Measurements from ENCODE around the gene OR10D3.

Gene OR10D3

GRCh38 chr11:124195189-124195734 is 12.1 kb downstream of the OR10D3 start:
- DNase-seq (ENCODE audit: insufficient read length, low spot score) (no peak), FAIRE-seq (no peak)
- TF ChIP-seq, protein P1, sequence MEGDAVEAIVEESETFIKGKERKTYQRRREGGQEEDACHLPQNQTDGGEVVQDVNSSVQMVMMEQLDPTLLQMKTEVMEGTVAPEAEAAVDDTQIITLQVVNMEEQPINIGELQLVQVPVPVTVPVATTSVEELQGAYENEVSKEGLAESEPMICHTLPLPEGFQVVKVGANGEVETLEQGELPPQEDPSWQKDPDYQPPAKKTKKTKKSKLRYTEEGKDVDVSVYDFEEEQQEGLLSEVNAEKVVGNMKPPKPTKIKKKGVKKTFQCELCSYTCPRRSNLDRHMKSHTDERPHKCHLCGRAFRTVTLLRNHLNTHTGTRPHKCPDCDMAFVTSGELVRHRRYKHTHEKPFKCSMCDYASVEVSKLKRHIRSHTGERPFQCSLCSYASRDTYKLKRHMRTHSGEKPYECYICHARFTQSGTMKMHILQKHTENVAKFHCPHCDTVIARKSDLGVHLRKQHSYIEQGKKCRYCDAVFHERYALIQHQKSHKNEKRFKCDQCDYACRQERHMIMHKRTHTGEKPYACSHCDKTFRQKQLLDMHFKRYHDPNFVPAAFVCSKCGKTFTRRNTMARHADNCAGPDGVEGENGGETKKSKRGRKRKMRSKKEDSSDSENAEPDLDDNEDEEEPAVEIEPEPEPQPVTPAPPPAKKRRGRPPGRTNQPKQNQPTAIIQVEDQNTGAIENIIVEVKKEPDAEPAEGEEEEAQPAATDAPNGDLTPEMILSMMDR (IDR thresholded peaks at IDR 0.05; ENCODE audit: insufficient read depth, missing control alignments) = peak; percentile 76

GRCh38 chr11:124197999-124198398 is 14.9 kb downstream of the OR10D3 start:
- DNase-seq (ENCODE audit: insufficient read length, low spot score) (no peak), FAIRE-seq (no peak)
- TF ChIP-seq, protein P1 (IDR thresholded peaks at IDR 0.05; ENCODE audit: insufficient read depth, missing control alignments) = no peak

GRCh38 chr11:124198897-124199296 is 15.8 kb downstream of the OR10D3 start:
- TF ChIP-seq, protein P1 (IDR thresholded peaks at IDR 0.05; ENCODE audit: insufficient read depth, missing control alignments) = no peak
- DNase-seq (ENCODE audit: insufficient read length, low spot score) (no peak), FAIRE-seq (no peak)

DNA sequence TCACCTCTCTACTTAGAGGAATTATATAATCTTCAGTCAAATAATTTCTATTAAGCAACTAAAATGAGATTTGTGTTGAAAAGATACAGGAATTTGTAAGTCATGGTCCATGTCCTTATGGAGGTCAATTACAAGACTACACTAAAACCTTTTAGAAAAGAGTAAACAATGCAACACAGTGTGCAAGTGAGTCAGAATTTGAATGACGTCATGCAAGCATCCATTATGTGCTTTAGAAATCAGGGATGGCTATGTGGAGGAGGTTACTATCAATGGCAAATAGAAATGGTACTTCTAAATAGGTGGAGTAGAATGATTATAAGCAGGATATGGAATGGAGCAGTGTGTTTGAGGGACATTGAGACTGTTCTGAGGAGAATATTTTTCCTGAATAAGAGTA is 16.6 kb downstream of the OR10D3 start:
- DNase-seq (ENCODE audit: insufficient read length, low spot score) (no peak), FAIRE-seq (no peak)
- TF ChIP-seq, protein P1 (IDR thresholded peaks at IDR 0.05; ENCODE audit: insufficient read depth, missing control alignments) = no peak

GRCh38 chr11:124200671-124201070 is 17.5 kb downstream of the OR10D3 start:
- FAIRE-seq = no peak
- TF ChIP-seq, protein P1 (IDR thresholded peaks at IDR 0.05; ENCODE audit: insufficient read depth, missing control alignments) = no peak

GRCh38 chr11:124202951-124203350 is 19.8 kb downstream of the OR10D3 start:
- FAIRE-seq = no peak
- no peak for DNase-seq (ENCODE audit: insufficient read length, low spot score)
- TF ChIP-seq, protein P1 (IDR thresholded peaks at IDR 0.05; ENCODE audit: insufficient read depth, missing control alignments) = no peak

More at GRCh38 chr11:124200671-124201070, 17.5 kb downstream of the OR10D3 start:
- no peak for DNase-seq (ENCODE audit: insufficient read length, low spot score)

- DNase-seq (ENCODE audit: insufficient read length, low spot score) (no peak), FAIRE-seq (no peak)
- TF ChIP-seq, protein P1 (IDR thresholded peaks at IDR 0.05; ENCODE audit: insufficient read depth, missing control alignments) = no peak
Observed at GRCh38 chr11:124204008-124204407, 20.9 kb downstream of the OR10D3 start.
